OCI-M2 (cell line): Measurements from ENCODE around the gene PRSS8.
"Not testable (repeated sequence)": the region's sequence is repeated elsewhere in the genome, so short reads cannot be mapped to it uniquely, and the experiment has no call there.

Experiments used
- DNase-seq: peaks from one replicate; lab custom pipeline; 2025; ENCODE audit not compliant: unreplicated experiment; lab: John Stamatoyannopoulos, UW

The PRSS8 gene

DNA sequence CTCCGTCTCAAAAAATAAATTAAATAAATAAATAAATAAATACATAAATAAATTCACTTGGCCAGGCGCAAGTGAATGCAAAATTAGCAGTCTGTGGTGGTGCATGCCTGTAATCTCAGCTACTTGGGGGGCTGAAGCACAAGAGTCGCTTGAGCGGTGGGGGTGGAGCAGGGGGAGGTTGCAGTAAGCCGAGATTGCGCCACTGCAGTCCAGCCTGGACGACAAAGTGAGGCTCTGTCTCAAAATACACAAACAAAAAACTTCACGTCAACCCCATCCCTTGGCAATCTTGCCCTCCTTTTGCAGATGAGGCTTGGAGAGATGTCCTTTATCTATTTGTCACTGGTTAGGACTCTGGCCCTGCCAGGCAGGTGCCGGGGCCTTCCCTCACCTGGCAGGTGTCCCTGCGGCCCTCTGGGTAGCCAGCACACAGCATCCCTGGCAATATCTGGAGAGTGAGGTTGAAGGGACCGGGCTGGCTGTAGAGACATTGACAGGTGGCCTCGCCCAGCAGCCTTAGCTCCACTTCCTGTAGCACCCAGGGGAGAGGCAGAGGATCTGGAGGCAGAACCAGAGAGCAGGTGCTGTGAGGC lies 10.0 kb upstream of the PRSS8 start:
- DNase-seq: no peak

DNA sequence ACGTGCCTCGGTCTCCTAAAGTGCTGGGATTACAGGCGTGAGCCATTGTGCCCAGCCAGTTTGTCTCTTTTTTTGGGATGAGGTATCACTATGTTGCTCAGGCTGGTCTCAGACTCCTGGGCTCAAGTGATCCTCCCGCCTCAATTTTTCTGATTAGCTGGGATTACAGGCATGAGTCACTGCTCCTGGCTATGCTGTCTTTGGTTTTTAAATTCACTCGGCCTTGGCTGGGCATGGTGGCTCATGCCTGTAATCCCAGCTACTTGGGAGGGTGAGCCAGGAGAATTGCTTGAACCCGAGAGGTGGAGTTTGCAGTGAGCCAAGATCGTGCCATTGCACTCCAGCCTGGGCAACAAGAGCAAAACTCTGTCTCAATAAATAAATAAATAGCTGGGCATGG lies 8.9 kb upstream of the PRSS8 start:
- DNase-seq: not testable (repeated sequence)

DNA sequence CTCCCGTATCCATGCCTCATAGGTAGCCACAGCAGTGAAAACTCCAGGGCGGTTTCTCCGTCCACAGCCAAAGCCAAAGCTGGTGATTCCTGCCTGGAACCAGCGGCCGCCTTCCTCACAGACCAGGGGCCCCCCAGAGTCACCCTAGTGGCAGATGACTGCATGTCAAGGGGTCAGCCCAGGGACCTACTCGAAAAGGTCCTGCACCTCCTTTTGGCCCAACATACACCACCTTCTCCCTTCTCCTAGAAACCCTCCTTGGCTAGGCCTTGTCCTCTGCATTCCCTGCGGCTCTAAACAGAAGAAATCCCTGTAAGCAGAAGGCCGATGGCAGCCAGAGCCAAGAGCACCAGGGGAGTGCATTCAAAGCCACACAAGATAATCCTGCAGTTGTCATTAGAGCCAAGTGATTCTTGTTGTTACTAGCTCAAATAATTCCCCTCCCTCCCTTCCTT lies 8.2 kb upstream of the PRSS8 start:
- no peak for DNase-seq

DNA sequence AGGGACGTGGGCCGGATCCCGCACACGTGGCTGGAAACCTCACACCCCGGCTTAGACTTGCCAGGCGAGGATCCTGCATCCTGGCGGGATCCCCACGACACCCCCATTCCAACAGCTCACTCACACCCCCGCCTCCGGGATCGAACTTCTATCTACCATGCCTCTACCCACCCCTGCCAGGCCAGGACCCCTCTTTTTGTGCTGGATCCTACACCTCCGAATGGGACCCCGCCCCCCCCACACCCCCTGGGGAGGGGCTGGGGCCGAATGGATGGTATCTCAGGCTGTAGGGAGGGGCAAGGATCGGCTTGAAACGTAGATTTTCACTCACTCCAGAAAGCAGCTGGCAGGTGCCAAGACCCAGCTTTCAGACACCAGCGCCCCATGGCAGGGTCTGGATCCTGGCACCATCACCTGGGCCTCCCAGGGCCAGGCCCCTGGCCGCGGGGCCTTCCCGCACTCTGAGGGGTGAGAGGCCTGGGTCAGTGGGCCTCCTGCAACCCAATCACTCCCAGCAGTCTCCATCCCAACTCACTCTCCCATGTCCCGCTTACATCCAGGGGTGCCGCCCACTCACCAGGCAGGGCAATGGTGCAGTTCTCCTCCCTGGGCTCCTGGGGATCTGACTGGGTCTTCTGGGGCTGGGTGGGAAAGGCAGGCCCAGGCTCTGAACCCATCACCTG lies 7.6 kb upstream of the PRSS8 start:
- no peak for DNase-seq

DNA sequence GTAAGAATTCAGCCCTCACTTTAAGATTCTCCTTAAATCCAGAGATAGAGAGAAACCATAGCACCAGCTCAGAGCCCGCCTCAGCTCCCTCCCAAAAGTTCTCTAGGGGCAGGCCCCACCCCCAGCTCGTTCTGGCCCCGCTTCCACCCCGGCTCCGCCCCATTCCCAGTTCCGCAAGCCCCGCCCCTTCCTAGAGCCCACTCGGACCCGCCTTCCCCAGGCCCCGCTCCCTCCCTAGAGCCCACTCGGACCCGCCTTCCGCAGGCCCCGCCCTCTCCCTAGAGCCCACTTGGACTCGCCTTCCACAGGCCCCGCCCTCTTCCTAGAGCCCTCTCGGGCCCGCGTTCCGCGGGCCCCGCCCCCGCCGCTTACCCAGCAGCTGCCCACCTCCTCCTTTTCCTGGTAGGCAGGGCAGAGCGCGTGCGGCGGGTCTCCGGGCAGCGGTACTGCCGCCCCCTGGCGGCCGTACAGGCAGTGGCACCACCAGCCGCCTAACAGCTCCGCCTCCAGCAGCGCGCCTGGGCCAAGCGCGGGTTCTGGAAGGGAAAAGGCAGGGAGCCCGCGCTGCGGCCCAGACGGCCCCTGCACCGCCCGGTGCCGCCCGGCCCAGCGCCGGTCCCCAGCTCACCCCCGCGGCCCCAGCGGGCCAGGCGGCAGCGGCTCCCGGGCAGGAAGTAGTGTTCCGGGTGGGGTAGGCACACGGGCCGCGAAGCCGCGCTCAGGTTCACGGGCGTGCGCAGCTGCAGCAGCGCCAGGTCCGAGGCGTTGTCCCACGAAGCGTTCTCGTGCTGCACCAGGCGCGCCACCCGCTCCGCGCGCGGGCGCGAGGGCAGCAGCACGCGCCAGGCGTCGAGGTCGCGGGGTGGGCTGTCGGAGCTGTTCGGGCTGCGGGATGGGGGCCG lies 6.8 kb upstream of the PRSS8 start:
- DNase-seq: peak; percentile 87

DNA sequence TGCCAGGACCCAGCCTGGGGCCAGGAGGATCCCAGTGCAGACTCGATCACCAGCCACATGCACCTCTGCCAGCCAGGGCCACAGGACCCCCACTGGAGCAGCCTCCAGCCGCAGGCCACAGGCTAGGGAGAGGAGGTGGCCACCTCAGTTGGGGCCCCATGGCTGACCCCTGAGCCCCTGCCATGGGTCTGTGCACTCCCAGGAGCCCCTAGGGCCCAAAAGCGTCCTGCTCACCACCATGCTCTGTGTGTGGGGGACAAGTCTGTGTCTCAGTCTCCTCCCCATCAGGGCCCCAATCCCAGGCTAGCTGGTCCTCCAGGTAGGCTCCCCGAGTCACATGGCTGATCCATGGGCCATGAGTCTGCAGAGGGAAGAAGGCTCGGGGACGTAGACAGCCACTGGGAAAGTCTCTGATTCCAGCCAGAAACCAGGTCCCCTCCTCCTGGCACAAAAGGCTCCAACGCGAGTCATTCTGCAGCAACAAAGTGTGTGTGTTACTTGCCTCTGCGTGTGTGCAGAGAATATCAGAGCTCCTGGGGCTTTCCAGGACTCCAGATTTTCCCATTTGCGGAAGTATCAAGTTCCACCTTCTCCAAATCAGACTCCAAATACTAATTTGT lies 6.1 kb upstream of the PRSS8 start:
- no peak for DNase-seq

DNA sequence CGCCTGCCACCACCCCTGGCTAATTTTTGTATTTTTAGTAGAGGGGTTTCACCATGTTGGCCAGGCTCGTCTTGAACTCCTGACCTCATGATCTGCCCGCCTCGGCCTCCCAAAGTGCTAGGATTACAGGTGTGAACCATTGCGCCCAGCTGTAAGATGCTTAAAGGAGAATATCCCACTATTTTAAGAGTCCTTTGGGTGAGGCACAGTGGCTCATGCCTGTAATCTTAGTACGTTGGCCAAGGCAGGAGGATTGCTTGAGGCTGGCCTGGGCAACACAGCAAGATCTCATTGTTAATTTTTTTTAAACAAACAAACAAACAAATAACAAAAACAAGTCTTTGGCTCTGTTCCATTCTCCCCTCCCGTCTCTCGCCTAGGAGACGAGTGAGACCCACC lies 5.5 kb upstream of the PRSS8 start:
- DNase-seq: not testable (repeated sequence)

DNA sequence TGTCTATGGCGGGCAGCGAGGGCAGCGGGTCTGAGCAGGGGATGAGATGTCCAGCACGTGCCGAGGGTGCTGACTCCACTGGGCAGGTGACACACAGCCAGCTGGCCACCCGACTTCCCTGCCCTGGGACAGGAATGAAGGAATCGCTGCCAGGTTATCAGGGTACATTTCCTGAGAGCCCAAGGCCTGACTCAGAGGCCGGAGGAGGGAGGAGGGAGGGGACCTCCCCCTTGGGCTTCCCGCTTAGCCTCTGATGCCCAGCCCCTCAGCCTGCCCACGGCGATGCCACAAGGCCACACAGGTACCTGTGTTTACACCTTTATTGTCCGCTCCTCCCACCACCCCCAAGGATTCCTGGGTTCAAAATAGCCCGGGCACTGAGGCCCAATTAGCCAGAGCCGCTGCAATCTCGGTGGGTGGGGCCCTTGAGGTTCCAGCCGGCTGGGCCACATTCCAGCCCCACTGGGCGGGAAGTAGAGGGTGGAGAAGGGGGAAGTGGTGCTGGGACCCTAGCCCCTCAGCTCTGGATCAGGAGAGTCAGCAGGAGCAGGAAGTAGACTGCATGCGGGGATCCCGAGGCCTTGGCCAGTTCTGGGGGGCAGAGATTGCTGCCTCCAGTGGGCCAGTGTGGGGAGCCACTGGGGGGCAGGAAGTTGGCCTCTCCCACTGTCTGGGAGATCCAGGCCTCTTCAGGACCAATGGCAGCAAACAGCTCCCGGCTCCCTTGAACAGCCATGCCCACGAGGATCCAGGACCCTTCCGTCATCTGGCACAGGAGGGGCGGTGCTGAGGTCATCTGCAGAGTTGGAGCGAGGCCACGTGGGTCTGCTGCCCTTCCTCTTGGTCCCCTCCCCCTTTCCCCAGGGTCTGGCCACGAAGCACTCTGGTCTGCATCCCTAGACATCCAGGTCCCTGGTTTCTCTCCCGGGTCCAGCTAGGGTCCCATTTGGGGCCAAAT lies 3.4 kb upstream of the PRSS8 start:
- no peak for DNase-seq

DNA sequence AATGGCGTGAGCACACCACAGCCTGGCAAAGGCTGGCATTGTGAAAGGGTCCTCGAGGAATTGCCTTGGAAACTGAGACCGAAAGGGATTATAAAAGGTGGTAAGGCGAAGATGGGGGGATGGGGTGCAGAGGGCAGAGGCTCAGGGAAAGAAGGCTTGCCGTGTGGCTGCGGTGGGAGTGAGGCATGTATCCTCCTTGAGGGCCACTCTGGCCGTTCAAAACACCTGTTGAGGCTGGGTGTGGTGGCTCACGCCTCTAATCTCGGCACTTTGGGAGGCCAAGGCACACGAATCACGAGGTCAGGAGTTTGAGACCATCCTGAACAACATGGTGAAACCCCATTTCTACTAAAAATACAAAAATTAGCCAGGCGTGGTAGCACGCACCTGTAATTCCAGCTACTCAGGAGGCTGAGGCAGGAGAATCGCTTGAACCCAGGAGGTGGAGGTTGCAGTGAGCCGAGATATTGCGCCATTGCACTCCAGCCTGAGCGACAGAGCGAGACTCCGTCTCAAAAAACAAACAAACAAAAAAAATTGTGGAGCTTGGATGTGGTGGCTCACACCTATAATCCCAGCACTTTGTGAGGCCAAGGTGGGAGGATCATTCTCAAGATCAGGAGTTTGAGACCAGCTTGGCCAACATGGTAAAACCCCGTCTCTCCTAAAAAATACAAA lies 1.4 kb upstream of the PRSS8 start:
- DNase-seq: not testable (repeated sequence)

DNA sequence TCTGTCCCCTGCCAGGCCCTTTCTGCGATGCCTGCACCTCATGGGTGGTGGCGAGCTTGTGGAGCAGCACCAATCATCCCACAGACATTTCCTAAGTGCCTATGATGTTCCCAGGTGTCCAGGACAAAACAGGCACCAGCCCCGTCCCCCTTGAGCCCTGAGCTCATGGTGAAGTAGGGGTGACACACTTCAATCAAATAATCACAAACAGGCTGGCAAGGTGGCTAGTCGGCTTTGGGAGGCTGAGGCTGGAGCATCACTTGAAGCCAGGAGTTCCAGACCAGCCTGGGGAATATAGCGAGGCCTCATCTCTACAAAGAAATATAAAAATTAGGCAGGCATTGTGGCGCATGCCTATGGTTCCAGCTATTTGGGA lies 748 bp upstream of the PRSS8 start:
- DNase-seq: no peak

DNA sequence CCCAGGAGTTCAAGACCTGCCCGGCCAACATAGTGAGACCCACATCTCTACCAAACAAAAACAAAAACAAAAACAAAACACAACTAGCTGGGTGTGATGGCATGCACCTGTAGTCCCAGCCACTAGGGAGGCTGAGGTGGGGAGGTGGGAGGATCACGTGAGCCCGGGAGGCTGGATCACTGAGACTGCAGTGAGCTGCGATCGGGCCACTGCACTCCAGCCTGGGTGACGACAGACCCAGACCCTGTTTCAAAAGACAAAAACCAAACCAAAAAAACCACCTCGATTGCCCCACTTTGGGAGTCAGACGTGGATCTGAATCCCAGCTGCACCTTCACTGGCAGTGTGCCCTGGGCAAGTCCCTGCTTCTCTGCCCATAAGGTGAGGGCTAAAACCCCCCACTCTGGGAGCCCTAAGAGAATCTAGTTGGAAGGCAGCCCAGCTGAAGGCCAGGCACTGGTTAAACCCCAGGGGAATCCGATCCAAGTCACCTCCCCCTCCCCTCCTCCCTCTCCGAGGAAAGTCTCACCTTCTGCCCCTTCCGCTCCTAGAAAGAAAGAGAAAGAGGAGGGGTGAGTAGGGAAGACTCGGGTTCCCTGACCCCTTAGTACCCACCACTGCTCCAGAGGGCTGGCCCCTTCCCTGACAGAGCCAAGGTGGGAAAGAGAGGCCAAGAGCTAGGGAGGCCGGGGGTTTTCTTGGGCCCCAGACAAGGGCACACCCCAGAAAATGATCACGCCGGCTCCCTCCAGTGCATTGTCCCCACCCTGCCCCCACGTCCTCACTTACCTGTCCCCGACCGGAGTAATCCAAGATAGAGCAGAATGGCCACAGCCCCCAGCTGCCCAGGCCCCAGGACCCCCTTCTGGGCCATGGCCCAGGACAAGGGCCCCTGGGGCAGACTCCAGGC lies 647 bp downstream of the PRSS8 start:
- no peak for DNase-seq

DNA sequence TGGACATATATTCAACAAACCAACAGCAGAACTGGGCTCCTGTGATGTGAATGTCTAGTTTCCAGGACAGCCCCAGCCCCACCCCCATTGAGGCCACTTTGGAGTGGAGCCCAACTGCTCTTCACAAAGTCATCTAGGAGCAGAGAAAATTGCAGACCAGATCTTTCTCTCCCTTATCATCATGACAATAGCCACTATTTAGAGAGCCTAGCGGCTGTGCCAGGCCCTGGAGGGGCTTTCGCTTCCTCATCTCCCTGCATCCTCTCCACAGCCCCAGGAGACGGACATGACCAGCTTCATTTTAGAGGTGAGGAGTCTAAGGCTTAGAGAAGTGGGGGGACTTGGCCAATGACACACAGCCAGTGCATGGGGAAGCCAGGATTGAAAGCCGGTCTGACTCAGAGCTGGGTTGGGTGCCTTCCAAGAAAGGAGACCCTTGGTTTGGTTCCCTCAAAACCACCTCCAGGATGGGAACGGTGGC lies 1.4 kb downstream of the PRSS8 start:
- DNase-seq: no peak

DNA sequence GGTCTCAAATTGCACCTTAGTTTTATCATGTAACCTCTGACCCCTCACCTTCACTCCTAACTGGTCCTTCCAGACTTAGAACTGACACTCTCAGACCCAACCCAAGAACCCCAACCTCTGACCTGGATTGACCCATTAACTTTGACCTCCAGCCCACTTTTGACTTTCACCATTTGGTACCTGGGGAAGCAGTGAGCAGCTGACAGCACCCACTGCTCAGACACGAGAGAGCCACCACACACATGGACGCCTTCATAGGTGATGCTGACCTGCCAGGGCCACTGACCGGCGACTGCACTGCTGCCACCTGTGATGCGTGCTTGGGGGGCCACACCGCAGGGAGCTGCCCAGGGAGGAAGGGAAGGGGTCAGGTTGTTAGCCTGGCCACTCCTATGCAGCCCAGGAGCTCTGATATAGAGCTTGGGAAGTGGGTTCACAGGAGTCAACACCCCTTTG lies 2.5 kb downstream of the PRSS8 start:
- DNase-seq: no peak

DNA sequence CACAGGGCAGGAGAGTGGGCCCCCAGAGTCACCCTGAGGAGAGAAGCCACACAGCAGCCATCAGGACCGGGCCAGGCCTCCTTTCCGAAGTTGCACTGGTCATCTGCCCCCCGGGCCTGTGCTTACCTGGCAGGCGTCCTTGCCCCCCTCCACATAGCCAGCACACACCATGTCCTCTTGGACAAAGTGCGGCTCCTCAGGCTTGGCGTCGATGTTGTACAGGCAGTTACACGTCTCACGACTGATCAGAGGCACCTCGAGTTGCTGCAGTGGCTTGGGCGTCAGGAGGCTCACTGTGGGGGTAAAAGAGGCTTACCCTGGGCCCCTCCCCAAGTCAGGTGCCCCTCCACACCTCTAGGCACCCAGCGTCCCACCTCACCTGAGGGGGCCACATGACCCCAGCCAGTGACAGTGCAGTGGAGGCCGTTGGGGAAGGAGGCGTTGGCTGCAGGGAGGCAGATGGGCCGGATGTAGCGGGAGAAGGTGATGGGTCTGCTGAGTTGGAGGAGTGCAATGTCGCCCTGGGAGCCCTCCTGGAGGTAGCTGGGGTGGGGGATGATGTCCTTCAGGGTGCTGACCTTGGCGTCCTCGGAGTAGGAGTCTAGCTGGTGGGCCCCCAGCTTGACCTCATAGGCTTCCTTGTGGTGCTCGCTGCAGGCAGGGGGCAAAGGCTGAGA lies 3.1 kb downstream of the PRSS8 start:
- no peak for DNase-seq

DNA sequence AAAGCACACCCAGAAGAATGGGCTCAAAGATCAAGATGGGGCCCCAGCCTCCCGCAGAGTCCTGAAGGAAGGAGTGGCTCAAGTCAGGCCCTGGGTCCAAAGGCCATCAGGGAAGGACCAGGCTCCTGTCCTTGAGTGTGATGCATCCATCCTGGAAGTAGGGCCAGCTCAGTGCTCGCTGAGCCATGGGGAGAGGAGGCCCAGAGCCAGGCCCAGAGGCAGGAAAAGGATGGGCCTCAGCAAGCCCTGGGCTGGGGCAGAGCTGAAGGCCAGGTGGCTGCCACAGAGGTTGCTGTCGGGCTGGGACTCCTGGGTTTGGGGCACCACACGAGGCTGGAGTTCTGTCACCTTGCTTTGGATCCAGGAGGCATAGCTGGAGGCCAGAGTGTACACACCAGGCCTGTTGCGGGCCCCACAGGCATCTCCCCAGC lies 3.7 kb downstream of the PRSS8 start:
- DNase-seq: no peak

DNA sequence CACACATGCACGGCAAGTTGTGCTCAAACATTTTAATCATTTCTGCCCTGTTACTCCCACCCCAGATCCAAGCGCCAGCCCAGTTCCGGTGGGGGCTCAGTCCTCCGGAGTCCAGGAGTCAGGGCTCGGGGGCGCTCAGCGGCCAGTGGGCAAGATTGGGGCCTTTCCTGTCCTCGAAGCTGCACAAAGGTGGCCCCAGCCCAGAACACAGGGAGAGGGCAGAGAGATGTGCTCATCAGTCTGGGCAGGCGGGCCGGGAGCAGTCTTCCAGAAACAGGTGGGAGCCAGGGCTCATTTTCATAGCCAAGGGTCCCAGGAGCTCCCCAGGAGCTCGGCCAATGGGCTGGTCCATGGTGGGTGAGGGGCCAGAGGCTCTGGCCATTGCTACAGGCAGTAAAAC lies 4.1 kb downstream of the PRSS8 start:
- no peak for DNase-seq

DNA sequence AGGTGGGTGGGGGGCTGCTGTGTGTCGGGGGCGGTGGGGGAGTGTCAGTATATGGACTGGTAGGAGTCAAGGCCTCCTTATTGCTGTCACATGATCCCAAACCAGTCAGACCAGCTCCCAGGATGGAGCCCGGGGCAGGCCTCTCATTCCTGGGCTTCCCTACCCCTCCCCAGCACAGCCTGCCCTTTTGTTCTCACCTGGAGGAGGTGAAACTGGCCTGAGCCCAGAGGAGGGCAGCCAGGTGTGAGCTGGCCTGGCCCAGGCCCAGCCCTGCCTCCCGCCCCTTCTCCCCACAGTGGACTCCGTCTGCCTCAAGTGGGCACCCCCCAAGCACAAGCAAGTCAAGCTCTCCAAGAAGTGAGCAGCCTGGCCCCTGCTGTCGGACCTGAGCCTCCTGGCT lies 4.6 kb downstream of the PRSS8 start:
- DNase-seq: no peak

DNA sequence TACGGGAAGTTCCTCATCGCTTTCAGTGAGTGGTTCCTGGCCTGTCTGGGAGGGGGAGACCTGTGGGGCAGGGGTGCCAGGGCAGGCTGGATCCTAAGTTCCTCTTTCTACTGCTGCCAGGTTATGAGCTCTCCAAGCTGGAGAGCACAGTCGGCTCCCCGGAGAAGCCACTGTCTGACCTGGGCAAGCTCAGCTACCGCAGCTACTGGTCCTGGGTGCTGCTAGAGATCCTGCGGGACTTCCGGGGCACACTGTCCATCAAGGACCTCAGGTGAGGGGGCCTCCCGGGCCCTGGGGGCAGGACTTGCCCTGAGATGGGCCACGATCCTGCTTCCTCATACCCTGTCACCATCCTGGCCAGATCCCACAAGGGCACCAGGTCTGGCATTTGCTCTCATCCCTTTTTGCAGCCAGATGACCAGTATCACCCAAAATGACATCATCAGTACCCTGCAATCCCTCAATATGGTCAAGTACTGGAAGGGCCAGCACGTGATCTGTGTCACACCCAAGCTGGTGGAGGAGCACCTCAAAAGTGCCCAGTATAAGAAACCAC lies 5.1 kb downstream of the PRSS8 start:
- no peak for DNase-seq
